ENCODE results near the gene AKIRIN2.
A peak's percentile ranks its signal among the peaks of the same experiment; 100 is the strongest.

The AKIRIN2 gene

DNA sequence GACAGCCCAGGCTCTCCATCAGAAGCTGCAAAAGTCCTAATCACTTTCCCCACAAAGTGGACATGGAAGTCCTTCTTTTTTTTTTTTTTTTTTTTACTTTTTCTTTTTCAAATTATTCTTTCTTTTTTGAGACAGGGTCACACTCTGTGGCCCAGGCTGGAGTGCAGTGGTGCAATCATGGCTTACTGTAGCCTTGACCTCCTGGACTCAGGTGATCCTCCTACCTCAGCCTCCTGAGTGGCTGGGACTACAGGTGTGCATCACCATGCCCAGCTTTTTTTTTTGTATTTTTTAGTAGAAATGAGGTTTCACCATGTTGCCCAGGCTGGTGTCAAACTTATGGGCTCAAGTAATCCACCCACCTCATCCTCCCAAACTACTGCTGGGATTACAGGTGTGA lies 29.0 kb upstream of the AKIRIN2 start:
- H3K4me1 ChIP-seq (ENCODE audit: control insufficient read depth, low read depth, low read length), result no peaks in the 10 kb centered on the region
- H2BK5ac ChIP-seq (ENCODE audit: low read length), result no peak overlapping the region
- H3K36me3 ChIP-seq (ENCODE audit: control insufficient read depth, insufficient read depth, low read length), result no peaks in the 10 kb centered on the region
- H2BK15ac ChIP-seq (replicated peaks; ENCODE audit: low read depth), result no peak overlapping the region
- H3K27me3 ChIP-seq (ENCODE audit: insufficient read depth, low read length, poor library complexity), result no peaks in the 10 kb centered on the region
- no peak overlapping the region for H2AK5ac ChIP-seq (ENCODE audit: low read length)
- no peak overlapping the region for H3K9ac ChIP-seq (ENCODE audit: low read length)
- no peak overlapping the region for H3K27ac ChIP-seq (ENCODE audit: low read depth, low read length)
- H3K4me2 ChIP-seq (ENCODE audit: low read length), result no peak overlapping the region
- no peak overlapping the region for H4K8ac ChIP-seq (ENCODE audit: low read depth, low read length)
- DNase-seq, result no peak
- H4K5ac ChIP-seq (ENCODE audit: low read length), result no peak overlapping the region
- no peak overlapping the region for H3K18ac ChIP-seq (ENCODE audit: low read length)
- no peak overlapping the region for H3K4ac ChIP-seq (ENCODE audit: low read depth, low read length)
- H2BK120ac ChIP-seq (ENCODE audit: low read depth, low read length), result no peak overlapping the region
- H3K79me2 ChIP-seq (ENCODE audit: control insufficient read depth, insufficient read depth, low read length), result no peaks in the 10 kb centered on the region
- no peak overlapping the region for H3K23ac ChIP-seq (ENCODE audit: low read length)
- H3K79me1 ChIP-seq (ENCODE audit: low read length), result no peaks in the 10 kb centered on the region
- no peak overlapping the region for H3K4me3 ChIP-seq (ENCODE audit: low read length)
- no peak overlapping the region for H3K56ac ChIP-seq (ENCODE audit: low read length)

DNA sequence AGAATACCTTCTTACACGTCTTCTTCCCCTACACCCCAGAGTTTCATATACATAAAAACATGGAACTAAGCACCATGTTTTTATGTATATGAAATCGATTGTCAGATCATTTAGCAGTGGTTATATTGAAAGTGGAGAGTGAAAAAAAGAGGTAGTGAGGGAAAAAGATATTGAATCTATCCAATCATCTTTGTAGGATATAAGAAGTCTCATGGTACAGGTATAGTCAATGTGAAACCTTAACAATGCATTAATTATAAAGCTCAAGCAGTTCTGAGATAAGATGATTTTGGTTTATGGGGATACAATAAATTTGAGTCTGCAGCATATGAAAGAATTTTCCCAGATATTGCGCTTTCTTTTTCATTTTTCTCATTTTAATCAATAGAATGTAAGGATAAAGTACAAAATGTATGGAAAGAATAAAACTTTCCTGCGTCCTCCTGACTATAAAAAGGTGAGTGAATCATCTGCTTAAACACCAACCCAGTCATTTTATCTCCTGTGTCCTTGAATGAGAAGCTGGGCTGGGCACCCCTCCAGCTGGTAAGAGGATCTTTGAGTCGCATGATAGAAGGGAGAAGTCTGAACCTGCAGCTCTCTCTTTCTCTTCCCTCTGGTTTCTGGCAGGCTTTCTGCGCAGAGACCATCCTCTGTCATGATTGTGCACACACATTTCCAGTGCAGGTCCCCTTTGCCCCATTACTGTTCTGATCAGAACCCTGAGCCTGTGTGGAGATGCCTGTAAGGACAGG lies 28.1 kb upstream of the AKIRIN2 start:
- H3K27ac ChIP-seq (ENCODE audit: low read depth, low read length), result no peak overlapping the region
- no peak overlapping the region for H3K9ac ChIP-seq (ENCODE audit: low read length)
- no peak overlapping the region for H3K4me3 ChIP-seq (ENCODE audit: low read length)
- no peak overlapping the region for H2BK120ac ChIP-seq (ENCODE audit: low read depth, low read length)
- H3K79me1 ChIP-seq (ENCODE audit: low read length), result no peaks in the 10 kb centered on the region
- no peaks in the 10 kb centered on the region for H3K36me3 ChIP-seq (ENCODE audit: control insufficient read depth, insufficient read depth, low read length)
- H3K27me3 ChIP-seq (ENCODE audit: insufficient read depth, low read length, poor library complexity), result no peaks in the 10 kb centered on the region
- H3K4me1 ChIP-seq (ENCODE audit: control insufficient read depth, low read depth, low read length), result no peaks in the 10 kb centered on the region
- H2AK5ac ChIP-seq (ENCODE audit: low read length), result no peak overlapping the region
- H2BK15ac ChIP-seq (replicated peaks; ENCODE audit: low read depth), result no peak overlapping the region
- no peak overlapping the region for H3K4ac ChIP-seq (ENCODE audit: low read depth, low read length)
- no peak overlapping the region for H3K23ac ChIP-seq (ENCODE audit: low read length)
- H4K8ac ChIP-seq (ENCODE audit: low read depth, low read length), result no peak overlapping the region
- no peaks in the 10 kb centered on the region for H3K79me2 ChIP-seq (ENCODE audit: control insufficient read depth, insufficient read depth, low read length)
- no peak overlapping the region for H3K18ac ChIP-seq (ENCODE audit: low read length)
- no peak overlapping the region for H4K5ac ChIP-seq (ENCODE audit: low read length)
- H3K56ac ChIP-seq (ENCODE audit: low read length), result no peak overlapping the region
- no peak overlapping the region for H3K4me2 ChIP-seq (ENCODE audit: low read length)
- no peak overlapping the region for H2BK5ac ChIP-seq (ENCODE audit: low read length)
- WGBS (ENCODE audit: extremely low coverage, insufficient coverage, low lambda C conversion rate), result 100% methylated on average over 1 of the region's 6 CpGs
- DNase-seq, result no peak

DNA sequence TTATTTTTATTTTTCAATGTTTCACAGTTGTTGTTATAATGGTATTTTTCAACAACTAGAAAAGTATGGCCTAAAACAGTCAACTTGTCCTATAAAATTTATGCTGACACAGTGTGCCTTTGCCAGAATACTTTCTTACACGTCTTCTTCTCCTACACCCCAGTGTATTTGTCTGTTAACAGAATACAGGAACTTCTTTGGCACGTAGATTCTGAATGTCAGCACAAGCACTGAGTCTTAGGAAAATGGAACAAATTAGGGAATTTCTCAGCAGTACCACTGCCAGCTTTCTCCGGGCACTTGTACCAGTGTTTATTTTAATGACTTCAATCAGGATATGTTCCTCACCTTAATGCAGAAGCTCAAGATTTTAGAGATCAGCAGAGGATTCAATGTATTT lies 26.7 kb upstream of the AKIRIN2 start:
- H3K4ac ChIP-seq (ENCODE audit: low read depth, low read length), result no peak overlapping the region
- H2BK15ac ChIP-seq (replicated peaks; ENCODE audit: low read depth), result no peak overlapping the region
- H3K79me2 ChIP-seq (ENCODE audit: control insufficient read depth, insufficient read depth, low read length), result no peaks in the 10 kb centered on the region
- no peak overlapping the region for H2AK5ac ChIP-seq (ENCODE audit: low read length)
- H3K9ac ChIP-seq (ENCODE audit: low read length), result no peak overlapping the region
- H2BK5ac ChIP-seq (ENCODE audit: low read length), result no peak overlapping the region
- H3K23ac ChIP-seq (ENCODE audit: low read length), result no peak overlapping the region
- H2BK120ac ChIP-seq (ENCODE audit: low read depth, low read length), result no peak overlapping the region
- no peaks in the 10 kb centered on the region for H3K79me1 ChIP-seq (ENCODE audit: low read length)
- DNase-seq, result no peak
- WGBS (ENCODE audit: extremely low coverage, insufficient coverage, low lambda C conversion rate), result no CpG with 5 or more reads among the region's 3 CpGs
- H3K27ac ChIP-seq (ENCODE audit: low read depth, low read length), result no peak overlapping the region
- no peak overlapping the region for H3K56ac ChIP-seq (ENCODE audit: low read length)
- H4K8ac ChIP-seq (ENCODE audit: low read depth, low read length), result no peak overlapping the region
- no peaks in the 10 kb centered on the region for H3K4me1 ChIP-seq (ENCODE audit: control insufficient read depth, low read depth, low read length)
- no peaks in the 10 kb centered on the region for H3K27me3 ChIP-seq (ENCODE audit: insufficient read depth, low read length, poor library complexity)
- no peak overlapping the region for H3K4me2 ChIP-seq (ENCODE audit: low read length)
- no peaks in the 10 kb centered on the region for H3K36me3 ChIP-seq (ENCODE audit: control insufficient read depth, insufficient read depth, low read length)
- no peak overlapping the region for H4K5ac ChIP-seq (ENCODE audit: low read length)
- H3K18ac ChIP-seq (ENCODE audit: low read length), result no peak overlapping the region
- no peak overlapping the region for H3K4me3 ChIP-seq (ENCODE audit: low read length)

DNA sequence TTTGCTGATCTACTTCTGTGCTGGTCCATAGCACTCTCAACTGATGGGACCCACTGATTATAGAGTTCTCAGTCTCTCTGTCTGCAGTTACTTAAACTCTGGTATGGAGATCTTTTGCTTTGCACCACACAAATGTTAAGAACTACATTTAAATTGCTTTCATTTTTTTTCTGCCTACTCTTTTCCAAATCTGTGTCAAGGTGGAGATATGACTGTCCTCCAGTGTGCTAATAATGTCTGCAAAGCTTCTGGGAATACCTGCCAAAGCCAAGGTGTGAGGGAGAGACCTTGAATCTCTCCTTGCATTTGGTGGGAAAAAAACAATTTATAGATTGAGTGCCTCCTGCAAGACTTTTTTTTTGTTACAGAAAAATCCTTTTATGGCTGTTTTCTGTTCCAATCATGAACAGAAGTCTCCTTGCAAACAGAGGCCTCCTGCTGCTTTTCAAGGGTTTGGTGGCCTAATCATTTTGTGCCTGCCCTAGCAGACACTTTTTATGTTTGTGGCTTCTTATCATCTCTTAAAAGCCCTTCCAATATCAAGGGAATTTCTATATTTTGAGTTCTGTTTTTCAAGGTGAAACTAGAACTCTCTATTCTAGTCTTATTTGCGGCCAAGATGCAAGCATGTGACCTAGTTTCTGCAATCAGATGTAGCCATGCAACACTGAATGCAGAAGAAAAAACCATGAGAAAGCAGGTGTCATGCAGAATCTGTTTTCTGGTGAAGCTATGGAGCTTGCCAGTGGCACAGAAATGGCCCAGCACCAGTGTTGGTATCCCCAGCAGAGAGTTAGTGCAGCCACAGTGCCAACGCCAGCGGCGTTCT lies 23.2 kb upstream of the AKIRIN2 start:
- Histone ChIP-seq H3K18ac (ENCODE audit: low read length) (peak overlapping the region; percentile 28), H3K4me3 (ENCODE audit: low read length) (no peak overlapping the region), H3K9ac (ENCODE audit: low read length) (no peak overlapping the region), H3K36me3 (ENCODE audit: control insufficient read depth, insufficient read depth, low read length) (no peaks in the 10 kb centered on the region), H2BK120ac (ENCODE audit: low read depth, low read length) (no peak overlapping the region), H3K56ac (ENCODE audit: low read length) (no peak overlapping the region), H3K79me1 (ENCODE audit: low read length) (no peaks in the 10 kb centered on the region), H3K4ac (ENCODE audit: low read depth, low read length) (no peak overlapping the region), H3K23ac (ENCODE audit: low read length) (no peak overlapping the region), H4K8ac (ENCODE audit: low read depth, low read length) (no peak overlapping the region), H3K79me2 (ENCODE audit: control insufficient read depth, insufficient read depth, low read length) (no peaks in the 10 kb centered on the region), H3K4me1 (ENCODE audit: control insufficient read depth, low read depth, low read length) (peaks cover 3% of the 10 kb centered on the region), H2AK5ac (ENCODE audit: low read length) (no peak overlapping the region), H4K5ac (ENCODE audit: low read length) (no peak overlapping the region), H2BK15ac (replicated peaks; ENCODE audit: low read depth) (no peak overlapping the region), H3K27me3 (ENCODE audit: insufficient read depth, low read length, poor library complexity) (no peaks in the 10 kb centered on the region), H3K27ac (ENCODE audit: low read depth, low read length) (no peak overlapping the region), H3K4me2 (ENCODE audit: low read length) (no peak overlapping the region), H2BK5ac (ENCODE audit: low read length) (no peak overlapping the region)
- no peak for DNase-seq
- WGBS (ENCODE audit: extremely low coverage, insufficient coverage, low lambda C conversion rate), result no CpG with 5 or more reads among the region's 4 CpGs

DNA sequence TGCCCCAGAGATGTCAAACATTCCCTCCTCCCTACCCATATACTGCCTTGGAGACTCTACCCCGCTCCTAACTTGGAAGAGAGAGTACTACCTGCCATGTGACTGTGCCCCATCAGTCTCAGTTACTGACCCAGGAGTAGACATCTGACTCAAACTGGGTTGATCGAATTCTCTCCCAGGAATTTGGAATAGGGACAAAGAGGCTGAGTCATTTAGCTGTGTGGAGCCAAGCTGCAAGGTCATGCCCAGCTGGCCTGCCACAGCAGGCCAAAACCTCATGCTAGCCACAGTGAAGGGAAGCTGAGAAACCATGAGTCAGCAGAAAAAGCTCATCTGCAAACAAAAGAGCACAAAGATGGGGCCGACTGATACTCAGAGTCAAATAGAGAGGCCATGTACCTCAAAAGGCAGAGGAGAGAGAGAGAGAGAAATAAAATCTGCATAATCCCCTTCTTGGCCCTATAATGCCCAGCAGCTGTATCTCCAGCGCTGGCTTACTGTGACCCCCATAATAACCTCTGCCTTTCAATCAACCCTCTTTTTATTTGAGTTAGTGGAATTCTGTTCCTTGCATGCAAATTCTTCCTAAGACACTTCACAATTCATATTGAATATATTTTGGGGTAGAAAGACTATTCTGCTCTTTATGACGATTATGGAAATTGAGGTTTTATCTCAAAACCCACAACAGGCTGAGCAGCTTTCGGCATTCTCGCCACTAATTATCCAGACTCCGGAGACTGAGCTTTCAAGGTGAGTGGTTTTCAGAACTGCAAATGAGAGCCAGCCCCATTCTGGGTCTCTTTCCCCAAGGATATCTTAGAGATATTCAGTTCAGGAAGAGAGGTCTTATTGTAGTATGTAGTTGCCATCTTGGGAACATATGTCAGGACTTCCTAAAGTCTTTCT lies 21.4 kb upstream of the AKIRIN2 start:
- Histone ChIP-seq H3K56ac (ENCODE audit: low read length) (peak overlapping the region; percentile 85), H3K36me3 (ENCODE audit: control insufficient read depth, insufficient read depth, low read length) (no peaks in the 10 kb centered on the region), H4K8ac (ENCODE audit: low read depth, low read length) (no peak overlapping the region), H3K18ac (ENCODE audit: low read length) (peak overlapping the region; percentile 76), H3K9ac (ENCODE audit: low read length) (no peak overlapping the region), H2BK120ac (ENCODE audit: low read depth, low read length) (peak overlapping the region; percentile 61), H3K23ac (ENCODE audit: low read length) (no peak overlapping the region), H3K4me2 (ENCODE audit: low read length) (no peak overlapping the region), H2BK5ac (ENCODE audit: low read length) (peak overlapping the region; percentile 57), H3K4me3 (ENCODE audit: low read length) (no peak overlapping the region), H3K27ac (ENCODE audit: low read depth, low read length) (peak overlapping the region; percentile 67), H3K4ac (ENCODE audit: low read depth, low read length) (no peak overlapping the region), H4K5ac (ENCODE audit: low read length) (no peak overlapping the region), H3K27me3 (ENCODE audit: insufficient read depth, low read length, poor library complexity) (no peaks in the 10 kb centered on the region), H3K79me1 (ENCODE audit: low read length) (no peaks in the 10 kb centered on the region), H3K4me1 (ENCODE audit: control insufficient read depth, low read depth, low read length) (peaks cover 3% of the 10 kb centered on the region), H3K79me2 (ENCODE audit: control insufficient read depth, insufficient read depth, low read length) (no peaks in the 10 kb centered on the region), H2AK5ac (ENCODE audit: low read length) (no peak overlapping the region), H2BK15ac (replicated peaks; ENCODE audit: low read depth) (no peak overlapping the region)
- no CpG with 5 or more reads among the region's 8 CpGs for WGBS (ENCODE audit: extremely low coverage, insufficient coverage, low lambda C conversion rate)
- peak; percentile 98 for DNase-seq
